Mesenchymal stem cell (in vitro differentiated cells and primary cell): ENCODE results near the gene CAMTA1.
"Not testable (repeated sequence)": the region's sequence is repeated elsewhere in the genome, so short reads cannot be mapped to it uniquely, and the experiment has no call there.

Experiments
- DNase-seq: peaks from one replicate; pipeline ENCODE4 v3.0.0-alpha.2; 2013
- H2AFZ ChIP-seq: one replicate; pipeline ENCODE4 v1.6.1; 2013; ENCODE audit warnings: low read depth, mild to moderate bottlenecking, control low read depth, inconsistent platforms, low read length, moderate library complexity
- H2AK5ac ChIP-seq: 2 replicates; pipeline ENCODE4 v1.6.1; 2013; ENCODE audit warnings: low read length, moderate library complexity, mild to moderate bottlenecking, inconsistent platforms; ENCODE audit not compliant: severe bottlenecking
- H2BK120ac ChIP-seq: one replicate; pipeline ENCODE4 v1.6.1; 2013; ENCODE audit warnings: low read depth, mild to moderate bottlenecking, inconsistent platforms, low read length, moderate library complexity
- H2BK12ac ChIP-seq, 2 experiments: one replicate each; pipeline ENCODE4 v1.6.1; 2013; ENCODE audit warnings: inconsistent platforms in 2 of 2, low read length in 2 of 2, mild to moderate bottlenecking in 2 of 2, moderate library complexity in 2 of 2, control low read depth in 1 of 2
- H2BK15ac ChIP-seq: one replicate; pipeline ENCODE4 v1.6.1; 2013; ENCODE audit warnings: mild to moderate bottlenecking, low read depth, inconsistent platforms; ENCODE audit not compliant: poor library complexity, severe bottlenecking
- H2BK5ac ChIP-seq: 2 replicates; pipeline ENCODE4 v1.6.1; 2013; ENCODE audit warnings: low read depth, mild to moderate bottlenecking, low read length, control low read depth, inconsistent platforms; ENCODE audit not compliant: poor library complexity, severe bottlenecking
- H3K14ac ChIP-seq, 2 experiments: one replicate each; pipeline ENCODE4 v1.6.1; 2013; ENCODE audit warnings: inconsistent platforms in 2 of 2, low read length in 2 of 2, control low read depth in 1 of 2, mild to moderate bottlenecking in 1 of 2, moderate library complexity in 1 of 2
- H3K18ac ChIP-seq, 2 experiments: one replicate each; pipeline ENCODE4 v1.6.1; 2013; ENCODE audit warnings: inconsistent platforms in 2 of 2, low read length in 2 of 2, control low read depth in 1 of 2, low read depth in 1 of 2, mild to moderate bottlenecking in 1 of 2
- H3K23ac ChIP-seq, 2 experiments: one replicate each; pipeline ENCODE4 v1.6.1; 2013; ENCODE audit warnings: inconsistent platforms in 2 of 2, low read length in 2 of 2, mild to moderate bottlenecking in 2 of 2, moderate library complexity in 2 of 2, control low read depth in 1 of 2
- H3K27ac ChIP-seq: 2 replicates; pipeline ENCODE4 v1.5.1; 2013; ENCODE audit warnings: mild to moderate bottlenecking, moderate library complexity, low read length, control low read depth, inconsistent platforms; ENCODE audit not compliant: poor library complexity, severe bottlenecking
- H3K27me3 ChIP-seq, 2 experiments: 2 replicates each; pipeline versions ENCODE4 v1.6.1 to v1.7.0; 2013; ENCODE audit warnings: low read length in 2 of 2, mild to moderate bottlenecking in 2 of 2, moderate library complexity in 2 of 2, control low read depth in 1 of 2, inconsistent platforms in 1 of 2; ENCODE audit not compliant: control insufficient read depth in 1 of 2, insufficient read depth in 1 of 2
- H3K36me3 ChIP-seq, 2 experiments: 2 replicates each; pipeline versions ENCODE4 v1.6.1 to v1.7.0; 2013; ENCODE audit warnings: low read length in 2 of 2, control low read depth in 1 of 2, inconsistent platforms in 1 of 2, low read depth in 1 of 2, mild to moderate bottlenecking in 1 of 2; ENCODE audit not compliant: insufficient read depth in 2 of 2, control insufficient read depth in 1 of 2
- H3K4ac ChIP-seq, 2 experiments: one replicate each; pipeline ENCODE4 v1.6.1; 2013; ENCODE audit warnings: inconsistent platforms in 2 of 2, low read length in 2 of 2, mild to moderate bottlenecking in 2 of 2, moderate library complexity in 2 of 2, control low read depth in 1 of 2, low read depth in 1 of 2
- H3K4me1 ChIP-seq: 2 replicates; pipeline ENCODE4 v1.6.1; 2013; ENCODE audit warnings: low read depth, low read length, control low read depth; ENCODE audit not compliant: control insufficient read depth, insufficient read depth
- H3K4me2 ChIP-seq: 2 replicates; pipeline ENCODE4 v1.6.1; 2013; ENCODE audit warnings: low read length, mild to moderate bottlenecking, inconsistent platforms; ENCODE audit not compliant: poor library complexity, severe bottlenecking
- H3K4me3 ChIP-seq, 2 experiments: 2 replicates each; pipeline versions ENCODE4 v1.5.1 to v1.7.0; 2013; ENCODE audit warnings: low read length in 2 of 2, mild to moderate bottlenecking in 2 of 2, control low read depth in 1 of 2, low read depth in 1 of 2; ENCODE audit not compliant: insufficient read depth in 1 of 2
- H3K79me1 ChIP-seq: replicated peaks from 2 replicates; pipeline ENCODE4 v1.6.1; 2013; ENCODE audit warnings: mild to moderate bottlenecking, control low read depth, low read length, inconsistent platforms; ENCODE audit not compliant: poor library complexity, severe bottlenecking
- H3K9ac ChIP-seq: 2 replicates; pipeline ENCODE4 v1.7.0; 2013; ENCODE audit warnings: mild to moderate bottlenecking, low read length, moderate library complexity
- H3K9me3 ChIP-seq: 2 replicates; pipeline ENCODE4 v1.7.0; 2013; ENCODE audit warnings: mild to moderate bottlenecking, low read length; ENCODE audit not compliant: control insufficient read depth
- H4K8ac ChIP-seq: one replicate; pipeline ENCODE4 v1.6.1; 2013; ENCODE audit warnings: inconsistent platforms, mild to moderate bottlenecking, low read length, moderate library complexity
- H4K91ac ChIP-seq: one replicate; pipeline ENCODE4 v1.6.1; 2013; ENCODE audit warnings: mild to moderate bottlenecking, low read length, inconsistent platforms
- WGBS: methylation state at CpG from one replicate; pipeline ENCODE4 v1.1.7; 2013; ENCODE audit warnings: mixed read lengths; 5-methylcytosine and 5-hydroxymethylcytosine counted together

Gene CAMTA1

DNA sequence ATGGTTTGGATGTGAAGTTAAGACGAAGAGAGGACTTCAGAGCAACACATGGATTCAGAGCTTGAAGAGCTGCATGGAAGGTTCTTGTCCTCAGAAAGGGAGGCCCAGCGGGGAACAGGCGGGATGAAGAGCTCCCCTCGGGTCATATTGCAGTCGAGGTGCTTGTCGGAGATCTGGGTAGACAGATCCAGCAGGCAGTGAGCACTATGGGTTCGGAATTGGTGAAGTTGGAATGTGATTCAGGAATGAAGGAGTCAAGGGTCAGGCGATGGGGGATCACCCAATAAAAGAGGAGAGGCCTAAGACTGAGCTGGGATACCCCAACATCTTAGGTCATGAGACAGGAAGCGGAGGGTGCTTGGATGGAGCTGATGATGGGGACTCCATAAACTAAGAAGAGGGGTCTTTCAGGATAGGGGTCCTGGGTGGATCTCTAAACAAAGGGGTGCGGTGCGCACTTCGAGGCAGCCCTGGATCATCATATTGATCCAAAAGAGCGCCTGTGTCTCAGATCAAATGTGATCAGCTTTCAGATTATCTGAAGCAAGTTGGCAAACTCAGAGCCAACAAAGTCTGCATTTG lies 809.6 kb downstream of the CAMTA1 start:
- Histone ChIP-seq H3K14ac (no peak overlapping the region), H4K91ac (no peak overlapping the region), H3K4ac (no peak overlapping the region), H2BK15ac (no peak overlapping the region), H3K23ac (no peak overlapping the region), H3K36me3 (no peaks in the 10 kb centered on the region), H3K4me3 (no peak overlapping the region), H2AK5ac (no peak overlapping the region), H3K27ac (no peak overlapping the region), H2BK120ac (no peak overlapping the region), H2AFZ (no peak overlapping the region), H4K8ac (no peak overlapping the region), H3K4me2 (no peak overlapping the region), H3K9me3 (no peaks in the 10 kb centered on the region), H3K9ac (no peak overlapping the region), H2BK12ac (no peak overlapping the region), H3K79me1 (no peaks in the 10 kb centered on the region), H3K18ac (no peak overlapping the region), H3K27me3 (peaks cover 8 to 38% of the 10 kb centered on the region in 2 experiments), H3K4me1 (peaks cover 1% of the 10 kb centered on the region), H2BK5ac (no peak overlapping the region)
- DNase-seq: no peak
- 90% methylated on average over 13 of the region's 13 CpGs for WGBS

- Histone ChIP-seq H3K14ac (no peak overlapping the region), H3K27ac (no peak overlapping the region), H2BK120ac (no peak overlapping the region), H3K23ac (no peak overlapping the region), H3K9me3 (no peaks in the 10 kb centered on the region), H3K9ac (no peak overlapping the region), H3K18ac (no peak overlapping the region), H3K79me1 (no peaks in the 10 kb centered on the region), H3K27me3 (peaks cover 8 to 34% of the 10 kb centered on the region in 2 experiments), H3K4me1 (no peaks in the 10 kb centered on the region), H2AFZ (no peak overlapping the region), H3K4me2 (no peak overlapping the region), H4K91ac (no peak overlapping the region), H3K36me3 (no peaks in the 10 kb centered on the region), H3K4ac (no peak overlapping the region), H4K8ac (no peak overlapping the region), H2AK5ac (no peak overlapping the region), H2BK5ac (no peak overlapping the region), H3K4me3 (no peak overlapping the region), H2BK12ac (no peak overlapping the region), H2BK15ac (no peak overlapping the region)
- 89% methylated on average over 8 of the region's 8 CpGs for WGBS
- DNase-seq: no peak
Observed at GRCh38 chr1:7595336-7595735, 810.1 kb downstream of the CAMTA1 start.

- Histone ChIP-seq H2BK120ac (no peak overlapping the region), H4K91ac (no peak overlapping the region), H3K9ac (no peak overlapping the region), H2AK5ac (no peak overlapping the region), H3K4me3 (no peak overlapping the region), H3K4me1 (no peaks in the 10 kb centered on the region), H2AFZ (no peak overlapping the region), H3K36me3 (no peaks in the 10 kb centered on the region), H2BK15ac (no peak overlapping the region), H3K27ac (no peak overlapping the region), H3K79me1 (no peaks in the 10 kb centered on the region), H2BK5ac (no peak overlapping the region), H3K23ac (no peak overlapping the region), H3K27me3 (peaks cover 8 to 31% of the 10 kb centered on the region in 2 experiments), H3K18ac (no peak overlapping the region), H4K8ac (no peak overlapping the region), H3K14ac (no peak overlapping the region), H3K9me3 (no peaks in the 10 kb centered on the region), H3K4ac (no peak overlapping the region), H2BK12ac (no peak overlapping the region), H3K4me2 (no peak overlapping the region)
- no peak for DNase-seq
- 73% methylated on average over 10 of the region's 10 CpGs for WGBS
Observed at GRCh38 chr1:7596126-7596965, 811.1 kb downstream of the CAMTA1 start.

DNA sequence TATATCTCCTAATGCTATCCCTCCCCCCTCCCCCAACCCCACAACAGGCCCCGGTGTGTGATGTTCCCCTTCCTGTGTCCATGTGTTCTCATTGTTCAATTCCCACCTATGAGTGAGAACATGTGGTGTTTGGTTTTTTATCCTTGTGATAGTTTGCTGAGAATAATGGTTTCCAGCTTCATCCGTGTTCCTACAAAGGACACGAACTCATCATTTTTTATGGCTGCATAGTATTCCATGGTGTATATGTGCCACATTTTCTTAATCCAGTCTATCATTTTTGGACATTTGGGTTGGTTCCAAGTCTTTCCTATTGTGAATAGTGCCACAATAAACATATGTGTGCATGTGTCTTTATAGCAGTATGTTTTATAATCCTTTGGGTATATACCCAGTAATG lies 812.8 kb downstream of the CAMTA1 start:
- not testable (repeated sequence) for DNase-seq, H2BK12ac ChIP-seq, H2BK120ac ChIP-seq, H3K4me1 ChIP-seq, H3K4me2 ChIP-seq, H3K18ac ChIP-seq, H3K4ac ChIP-seq, H2BK5ac ChIP-seq, H3K23ac ChIP-seq, H3K9ac ChIP-seq, H2AFZ ChIP-seq, H3K9me3 ChIP-seq, H4K91ac ChIP-seq, H3K36me3 ChIP-seq, H4K8ac ChIP-seq, H2BK15ac ChIP-seq, H3K27ac ChIP-seq, H3K4me3 ChIP-seq, H2AK5ac ChIP-seq, H3K79me1 ChIP-seq, H3K14ac ChIP-seq
- no CpG with 5 or more reads among the region's 3 CpGs for WGBS
- peaks cover 8 to 28% of the 10 kb centered on the region in 2 experiments for H3K27me3 ChIP-seq
